GM21723 (cell line): Measurements from ENCODE around the gene NOTCH2.

Experiments
- ATAC-seq: cut with Tn5 transposase; IDR thresholded peaks from one replicate; pipeline ENCODE4 v1.9.1; 2021; ENCODE audit warnings: mild to moderate bottlenecking, moderate library complexity; ENCODE audit not compliant: unreplicated experiment

Gene NOTCH2

GRCh38 chr1:119883826-119884225 lies 185.6 kb downstream of the NOTCH2 start:
- ATAC-seq, result no peak

GRCh38 chr1:119882132-119883049 lies 187.1 kb downstream of the NOTCH2 start:
- no peak for ATAC-seq

- ATAC-seq, result no peak
Observed at GRCh38 chr1:119879510-119880434, 189.7 kb downstream of the NOTCH2 start.

- ATAC-seq, result no peak
Observed at GRCh38 chr1:119878171-119878570, 191.3 kb downstream of the NOTCH2 start.

GRCh38 chr1:119874186-119874585 lies 195.3 kb downstream of the NOTCH2 start:
- no peak for ATAC-seq

GRCh38 chr1:119873135-119874015 lies 196.1 kb downstream of the NOTCH2 start:
- ATAC-seq, result no peak

GRCh38 chr1:119871881-119872280 lies 197.6 kb downstream of the NOTCH2 start:
- ATAC-seq, result no peak

GRCh38 chr1:119870917-119871596 lies 198.4 kb downstream of the NOTCH2 start:
- ATAC-seq, result no peak

GRCh38 chr1:119869995-119870394 lies 199.5 kb downstream of the NOTCH2 start:
- ATAC-seq, result no peak

GRCh38 chr1:119868176-119868575 lies 201.3 kb downstream of the NOTCH2 start:
- ATAC-seq, result no peak

- ATAC-seq, result no peak
Observed at GRCh38 chr1:119866451-119866850, 203.0 kb downstream of the NOTCH2 start.

GRCh38 chr1:119865627-119866026 lies 203.8 kb downstream of the NOTCH2 start:
- ATAC-seq, result no peak

- no peak for ATAC-seq
Observed at GRCh38 chr1:119862276-119862675, 207.2 kb downstream of the NOTCH2 start.
